ENCODE measurements around the gene PLXDC1. TPM values are rescaled to one million over a fixed set of nuclear protein-coding genes. Genes with fewer than 3 reads are reported as not detected.
"Not testable (repeated sequence)": the region's sequence is repeated elsewhere in the genome, so short reads cannot be mapped to it uniquely, and the experiment has no call there.

PLXDC1 gene
- total RNA-seq, 2 donors from 2014 or later, result 4.6 to 9.3 TPM

- TF ChIP-seq, protein P1, sequence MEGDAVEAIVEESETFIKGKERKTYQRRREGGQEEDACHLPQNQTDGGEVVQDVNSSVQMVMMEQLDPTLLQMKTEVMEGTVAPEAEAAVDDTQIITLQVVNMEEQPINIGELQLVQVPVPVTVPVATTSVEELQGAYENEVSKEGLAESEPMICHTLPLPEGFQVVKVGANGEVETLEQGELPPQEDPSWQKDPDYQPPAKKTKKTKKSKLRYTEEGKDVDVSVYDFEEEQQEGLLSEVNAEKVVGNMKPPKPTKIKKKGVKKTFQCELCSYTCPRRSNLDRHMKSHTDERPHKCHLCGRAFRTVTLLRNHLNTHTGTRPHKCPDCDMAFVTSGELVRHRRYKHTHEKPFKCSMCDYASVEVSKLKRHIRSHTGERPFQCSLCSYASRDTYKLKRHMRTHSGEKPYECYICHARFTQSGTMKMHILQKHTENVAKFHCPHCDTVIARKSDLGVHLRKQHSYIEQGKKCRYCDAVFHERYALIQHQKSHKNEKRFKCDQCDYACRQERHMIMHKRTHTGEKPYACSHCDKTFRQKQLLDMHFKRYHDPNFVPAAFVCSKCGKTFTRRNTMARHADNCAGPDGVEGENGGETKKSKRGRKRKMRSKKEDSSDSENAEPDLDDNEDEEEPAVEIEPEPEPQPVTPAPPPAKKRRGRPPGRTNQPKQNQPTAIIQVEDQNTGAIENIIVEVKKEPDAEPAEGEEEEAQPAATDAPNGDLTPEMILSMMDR (IDR thresholded peaks at IDR 0.05), result no peak
- Histone ChIP-seq H3K4me3 (no peak overlapping the region), H3K27me3 (no peaks in the 10 kb centered on the region), H3K27ac (no peak overlapping the region), H3K4me1 (peaks cover 0 to 30% of the 10 kb centered on the region in 2 donors), H3K36me3 (no peaks in the 10 kb centered on the region), H3K9me3 (no peaks in the 10 kb centered on the region)
- DNase-seq (ENCODE audit: low spot score), result no peak
These were observed 19.1 kb upstream of the PLXDC1 start for GRCh38 chr17:39170558-39170957.

GRCh38 chr17:39170109-39170508 lies 18.7 kb upstream of the PLXDC1 start:
- no peak for DNase-seq (ENCODE audit: low spot score)
- no peak overlapping the region for H3K4me3 ChIP-seq
- TF ChIP-seq, protein P1 (IDR thresholded peaks at IDR 0.05), result no peak
- no peak overlapping the region for H3K27ac ChIP-seq
- H3K27me3 ChIP-seq, result no peaks in the 10 kb centered on the region
- peaks cover 0 to 31% of the 10 kb centered on the region in 2 donors for H3K4me1 ChIP-seq
- H3K36me3 ChIP-seq, result no peaks in the 10 kb centered on the region
- no peaks in the 10 kb centered on the region for H3K9me3 ChIP-seq

- Histone ChIP-seq H3K4me1 (peaks cover 0 to 28% of the 10 kb centered on the region in 2 donors), H3K27me3 (no peaks in the 10 kb centered on the region), H3K9me3 (no peaks in the 10 kb centered on the region), H3K4me3 (no peak overlapping the region), H3K36me3 (no peaks in the 10 kb centered on the region), H3K27ac (no peak overlapping the region)
- TF ChIP-seq, protein P1 (IDR thresholded peaks at IDR 0.05), result no peak
- DNase-seq (ENCODE audit: low spot score), result no peak
These were observed 18.1 kb upstream of the PLXDC1 start for GRCh38 chr17:39169518-39169917.

DNA sequence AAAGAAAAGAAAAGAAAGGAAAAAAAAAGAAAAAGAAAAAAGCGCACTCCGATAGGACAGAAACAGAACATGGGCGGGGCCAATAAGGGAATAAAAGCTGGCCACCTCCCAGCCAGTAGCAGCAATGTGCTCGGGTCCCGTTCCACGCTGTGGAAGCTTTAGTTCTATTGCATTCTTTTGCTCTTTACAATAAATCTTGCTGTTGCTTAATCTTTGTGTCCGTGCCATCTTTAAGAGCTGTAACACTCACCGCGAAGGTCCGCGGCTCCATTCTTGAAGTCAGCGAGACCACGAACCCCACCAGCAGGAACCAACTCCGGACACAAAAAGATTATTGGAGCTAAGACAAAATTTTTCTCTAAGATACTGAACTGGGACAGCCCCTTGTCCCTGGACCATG lies 17.7 kb upstream of the PLXDC1 start:
- DNase-seq (ENCODE audit: low spot score), result no peak
- no peak overlapping the region for H3K4me3 ChIP-seq
- TF ChIP-seq, protein P1 (IDR thresholded peaks at IDR 0.05), result no peak

GRCh38 chr17:39168503-39168902 lies 17.1 kb upstream of the PLXDC1 start:
- H3K4me1 ChIP-seq, result peaks cover 0 to 34% of the 10 kb centered on the region in 2 donors
- not testable (repeated sequence) for H3K4me3 ChIP-seq; H3K9me3 ChIP-seq; H3K27me3 ChIP-seq; H3K27ac ChIP-seq; H3K36me3 ChIP-seq; DNase-seq (ENCODE audit: low spot score)

More for the DNA sequence above, 17.7 kb upstream of the PLXDC1 start:
- Histone ChIP-seq H3K27me3 (no peaks in the 10 kb centered on the region), H3K36me3 (no peaks in the 10 kb centered on the region), H3K4me1 (peaks cover 0 to 31% of the 10 kb centered on the region in 2 donors), H3K9me3 (no peaks in the 10 kb centered on the region), H3K27ac (no peak overlapping the region)

GRCh38 chr17:39167476-39167875 lies 16.0 kb upstream of the PLXDC1 start:
- DNase-seq (ENCODE audit: low spot score), result no peak

More at GRCh38 chr17:39167476-39167875, 16.0 kb upstream of the PLXDC1 start:
- Histone ChIP-seq H3K27ac (no peak overlapping the region), H3K4me1 (peaks cover 0 to 34% of the 10 kb centered on the region in 2 donors), H3K36me3 (no peaks in the 10 kb centered on the region), H3K27me3 (no peaks in the 10 kb centered on the region), H3K4me3 (no peak overlapping the region), H3K9me3 (no peaks in the 10 kb centered on the region)
- TF ChIP-seq, protein P1 (IDR thresholded peaks at IDR 0.05), result no peak
